Nephron progenitor cell (in vitro differentiated cells): ENCODE data around the gene ADNP.

Source experiments
- DNase-seq: peaks from one replicate; pipeline ENCODE4 v3.0.0; 2021
- H3K27ac Mint-ChIP-seq: 2 replicates; pipeline ENCODE4 v1.8.0; 2021; ENCODE audit warnings: mild to moderate bottlenecking, moderate library complexity, mixed read lengths
- H3K27me3 Mint-ChIP-seq: 2 replicates; pipeline ENCODE4 v1.8.0; 2021; ENCODE audit warnings: mild to moderate bottlenecking, low read depth, mixed read lengths; ENCODE audit not compliant: poor library complexity
- H3K36me3 Mint-ChIP-seq: 2 replicates; pipeline ENCODE4 v1.8.0; 2021; ENCODE audit warnings: low read depth, mixed read lengths
- H3K4me1 Mint-ChIP-seq: 2 replicates; pipeline ENCODE4 v1.8.0; 2021; ENCODE audit warnings: mixed read lengths
- H3K4me3 Mint-ChIP-seq: 2 replicates; pipeline ENCODE4 v1.8.0; 2021; ENCODE audit warnings: mild to moderate bottlenecking, moderate library complexity, mixed read lengths
- H3K9me3 Mint-ChIP-seq: 2 replicates; pipeline ENCODE4 v1.8.0; 2021; ENCODE audit warnings: mild to moderate bottlenecking, moderate library complexity, mixed read lengths
- CTCF ChIP-seq: fragments of 200-600 bp; sonication (generic); IDR thresholded peaks from 2 replicates; pipeline ENCODE4 v1.5.0; 2021; ENCODE audit warnings: antibody characterized with exemption

The ADNP gene

GRCh38 chr20:50876816-50877215 lies 54.4 kb downstream of the ADNP start:
- no peak for TF ChIP-seq CTCF
- Mint-ChIP-seq H3K9me3 (no peaks in the 10 kb centered on the region), H3K27ac (no peak overlapping the region)

GRCh38 chr20:50876063-50876685 lies 55.1 kb downstream of the ADNP start:
- Mint-ChIP-seq H3K27ac (no peak overlapping the region), H3K4me3 (no peak overlapping the region), H3K36me3 (peaks cover 18% of the 10 kb centered on the region), H3K27me3 (peaks cover 6% of the 10 kb centered on the region), H3K4me1 (peaks cover 45% of the 10 kb centered on the region), H3K9me3 (no peaks in the 10 kb centered on the region)
- no peak for DNase-seq
- TF ChIP-seq CTCF: no peak

More at GRCh38 chr20:50876816-50877215, 54.4 kb downstream of the ADNP start:
- Mint-ChIP-seq H3K27me3 (peaks cover 6% of the 10 kb centered on the region), H3K36me3 (peaks cover 19% of the 10 kb centered on the region), H3K4me1 (peaks cover 39% of the 10 kb centered on the region), H3K4me3 (no peak overlapping the region)
- no peak for DNase-seq

GRCh38 chr20:50874758-50875665 lies 56.2 kb downstream of the ADNP start:
- Mint-ChIP-seq H3K36me3 (peaks cover 18% of the 10 kb centered on the region), H3K27me3 (peaks cover 6% of the 10 kb centered on the region), H3K4me1 (peaks cover 57% of the 10 kb centered on the region), H3K9me3 (no peaks in the 10 kb centered on the region), H3K4me3 (no peak overlapping the region), H3K27ac (no peak overlapping the region)
- no peak for DNase-seq
- TF ChIP-seq CTCF: no peak

DNA sequence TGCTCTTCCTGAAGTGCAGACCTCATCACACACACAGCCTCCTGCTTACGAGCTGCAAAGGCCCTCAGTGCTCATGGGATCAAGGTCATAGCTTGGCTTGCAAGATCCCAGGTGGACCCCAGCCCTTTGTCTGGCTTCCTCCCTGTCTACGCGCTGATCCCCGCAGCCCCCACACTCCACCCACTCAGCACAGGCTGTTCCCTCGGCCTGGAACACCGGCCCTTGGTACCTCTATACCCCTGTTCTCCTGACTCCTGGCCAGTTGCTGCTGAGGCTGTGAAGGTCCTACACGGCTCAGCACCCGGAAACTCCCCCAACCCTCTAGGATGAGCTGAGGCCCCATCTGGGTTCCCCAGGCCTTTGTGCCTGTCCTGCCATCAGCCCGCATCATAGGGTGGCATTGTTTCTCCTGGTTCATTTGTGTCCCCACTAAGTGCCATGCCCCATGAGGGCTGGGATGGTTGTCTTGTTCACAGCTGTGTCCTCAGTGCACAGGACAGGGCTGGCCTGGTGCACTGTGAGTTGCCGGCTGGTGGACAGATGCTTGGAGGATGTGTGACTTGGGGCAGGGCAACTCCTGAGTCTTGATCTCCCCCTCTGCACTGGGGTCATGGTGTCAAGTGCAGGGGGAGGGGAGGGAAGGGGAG lies 57.0 kb downstream of the ADNP start:
- no peak overlapping the region for H3K4me3 Mint-ChIP-seq
- no peak for TF ChIP-seq CTCF
- peaks cover 6% of the 10 kb centered on the region for H3K27me3 Mint-ChIP-seq
- H3K9me3 Mint-ChIP-seq: no peaks in the 10 kb centered on the region
- peaks cover 62% of the 10 kb centered on the region for H3K4me1 Mint-ChIP-seq
- H3K27ac Mint-ChIP-seq: peak overlapping the region; percentile 61
- DNase-seq: no peak
- peaks cover 18% of the 10 kb centered on the region for H3K36me3 Mint-ChIP-seq

DNA sequence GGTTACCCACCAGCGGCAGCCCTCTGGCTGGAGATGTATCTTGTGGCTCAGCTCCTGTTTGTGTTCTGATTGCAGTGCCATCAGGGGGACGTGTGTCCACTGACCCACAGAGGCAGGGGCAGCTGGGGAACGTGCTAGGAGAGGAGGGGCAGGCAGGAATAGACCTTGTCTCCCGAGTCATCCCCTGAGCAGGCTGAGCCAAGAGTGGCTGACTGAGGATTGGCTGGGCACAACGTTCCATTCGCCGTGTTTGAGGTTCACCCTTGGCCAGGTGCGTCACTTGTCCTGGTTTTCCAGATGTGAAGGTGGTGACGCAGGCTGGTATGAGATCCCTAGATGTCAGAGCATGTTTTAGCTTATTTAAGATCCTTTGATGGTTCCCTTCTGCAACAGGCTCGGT lies 57.7 kb downstream of the ADNP start:
- Mint-ChIP-seq H3K4me3 (no peak overlapping the region), H3K4me1 (peaks cover 63% of the 10 kb centered on the region), H3K27ac (no peak overlapping the region), H3K36me3 (peaks cover 13% of the 10 kb centered on the region), H3K9me3 (no peaks in the 10 kb centered on the region), H3K27me3 (peaks cover 6% of the 10 kb centered on the region)
- DNase-seq: no peak
- TF ChIP-seq CTCF: no peak
